Measurements from ENCODE around the gene ETV3. TPM values are rescaled to one million over a fixed set of nuclear protein-coding genes. Genes with fewer than 3 reads are reported as not detected.
"Not testable (repeated sequence)": the region's sequence is repeated elsewhere in the genome, so short reads cannot be mapped to it uniquely, and the experiment has no call there.

The ETV3 gene
- 6.7 TPM for polyA plus RNA-seq (2013, experiment 1 of 2)
- polyA plus RNA-seq (2013, experiment 2 of 2), result 6.9 TPM

DNA sequence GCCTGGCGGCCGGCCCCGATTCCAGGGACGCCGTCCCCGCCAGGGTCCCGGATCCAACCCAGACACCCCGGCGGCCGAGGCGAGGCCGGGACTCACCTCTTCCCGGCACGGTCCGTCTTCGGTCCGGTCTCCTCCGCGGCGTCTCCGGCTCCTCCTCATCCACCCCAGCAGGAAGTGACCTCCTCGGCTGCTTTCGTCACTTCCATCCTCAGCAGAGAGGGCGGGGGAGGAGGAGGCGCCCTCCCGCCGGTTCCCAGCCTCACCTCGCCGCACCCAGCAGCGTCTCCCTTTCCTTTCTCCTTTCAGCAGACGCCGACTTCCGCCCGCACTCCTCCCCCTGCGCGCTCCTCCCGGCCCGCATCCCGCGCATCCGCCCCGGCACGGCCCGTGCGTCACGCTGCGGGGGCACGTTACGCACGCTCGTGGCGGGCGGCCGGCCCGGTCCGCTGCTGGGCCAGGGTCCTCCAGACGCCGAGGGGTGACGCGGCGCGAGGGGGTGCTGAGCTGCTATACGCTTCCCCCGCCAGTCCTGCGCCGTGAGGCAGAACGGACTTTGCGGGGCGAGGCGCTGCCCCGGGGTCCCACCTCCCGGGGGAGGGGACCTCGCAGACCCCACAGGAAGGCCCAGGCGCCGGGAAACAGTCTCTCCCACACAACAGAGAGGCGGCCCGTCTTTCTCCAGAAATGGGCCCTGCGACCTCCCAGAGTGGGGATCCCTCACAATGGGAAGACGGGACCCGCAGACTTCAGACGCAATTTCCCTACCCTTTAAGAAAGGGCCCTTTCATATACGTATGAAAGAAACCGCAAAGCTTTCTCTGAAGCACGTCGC, at the start of gene ETV3:
Gene ETV3 (minus strand): TSS at position 176 of the 832 bp plus-strand sequence. CDS start 2,043 bp downstream, outside the sequence.
- WGBS, 2 donors (ENCODE audit: extremely low coverage in 2 of 2, insufficient read length in 2 of 2, insufficient replicate concordance in 1 of 2), result no CpG with 5 or more reads among the region's 85 CpGs
- H3K79me1 ChIP-seq (ENCODE audit: low read depth, low read length), result peaks cover 2% of the 10 kb centered on the region
- peak within 1 kb of the TSS; percentile 73 for H3K14ac ChIP-seq (ENCODE audit: low read length)

DNA sequence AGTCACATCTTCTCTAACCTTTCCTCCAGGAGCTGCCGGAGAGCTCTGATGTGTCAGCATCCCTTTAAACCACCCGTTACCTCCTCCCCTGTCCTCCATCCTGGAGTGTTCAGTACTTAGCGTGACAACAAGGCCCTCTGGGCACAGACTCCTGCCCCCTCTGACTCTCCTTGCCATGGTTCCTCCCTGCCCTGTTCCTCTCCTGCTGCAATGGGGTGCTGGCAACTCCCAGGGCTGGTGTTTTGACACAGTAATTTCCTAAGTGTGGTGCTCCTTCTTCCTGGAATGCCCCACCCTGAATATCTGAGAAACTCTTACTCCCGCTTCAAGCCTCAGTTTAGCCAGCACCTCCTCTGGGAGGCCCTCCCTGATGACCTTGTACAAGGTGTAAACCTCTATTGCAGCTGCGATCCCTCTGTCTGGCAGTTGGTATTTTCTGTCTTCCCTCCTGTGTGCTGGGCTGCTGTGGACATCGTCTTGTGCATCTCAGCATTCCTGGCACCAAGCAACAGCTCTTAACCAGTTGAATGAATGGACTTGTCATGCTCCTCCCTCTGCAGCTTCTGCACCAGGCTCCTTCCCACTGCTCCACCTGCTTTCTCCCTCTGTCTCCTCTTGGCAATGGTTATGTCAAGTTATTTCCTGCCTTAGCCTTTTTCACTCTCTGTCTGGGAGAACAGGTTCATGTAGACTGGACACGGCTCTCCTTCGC, 48.2 kb upstream of the ETV3 start:
- no peak overlapping the region for H3K9ac ChIP-seq (ENCODE audit: low read depth, low read length, poor library complexity)
- H4K8ac ChIP-seq (ENCODE audit: low read depth, low read length), result no peak overlapping the region
- no CpG with 5 or more reads among the region's 8 CpGs for WGBS, 2 donors (ENCODE audit: extremely low coverage in 2 of 2, insufficient read length in 2 of 2, insufficient replicate concordance in 1 of 2)
- H2BK5ac ChIP-seq (ENCODE audit: low read length), result no peak overlapping the region
- no peak overlapping the region for H2BK120ac ChIP-seq (ENCODE audit: low read depth, low read length)
- H3K4me2 ChIP-seq (ENCODE audit: insufficient read depth, low read length, poor library complexity, severe bottlenecking), result no peak overlapping the region
- H2BK12ac ChIP-seq (ENCODE audit: low read length), result no peak overlapping the region
- H3K4ac ChIP-seq (ENCODE audit: low read length), result no peak overlapping the region
- peaks cover 3 to 10% of the 10 kb centered on the region in 2 donors for H3K4me1 ChIP-seq (ENCODE audit: control insufficient read depth in 2 of 2, insufficient read depth in 1 of 2, low read depth in 1 of 2, low read length in 2 of 2)
- peaks cover 0 to 17% (median 0%) of the 10 kb centered on the region in 3 experiments for H3K27me3 ChIP-seq (ENCODE audit: control insufficient read depth in 3 of 3, insufficient read depth in 3 of 3, low read depth in 1 of 3, low read length in 3 of 3)
- H3K36me3 ChIP-seq (replicated peaks in 1 of 2; ENCODE audit: control insufficient read depth in 2 of 2, insufficient read depth in 2 of 2, low read length in 2 of 2), result no peaks in the 10 kb centered on the region
- H3K9me3 ChIP-seq (replicated peaks in 1 of 2; ENCODE audit: control insufficient read depth in 2 of 2, insufficient read depth in 1 of 2, low read depth in 1 of 2, low read length in 2 of 2), result no peaks in the 10 kb centered on the region
- no peak overlapping the region for H3K4me3 ChIP-seq (ENCODE audit: low read length in 2 of 2)
- no peak overlapping the region for H2BK15ac ChIP-seq (ENCODE audit: low read length)
- no peak overlapping the region for H3K14ac ChIP-seq (ENCODE audit: low read length)
- H3K79me1 ChIP-seq (ENCODE audit: low read depth, low read length), result no peaks in the 10 kb centered on the region
- H2AFZ ChIP-seq (ENCODE audit: low read length), result no peak overlapping the region
- H3K23ac ChIP-seq (ENCODE audit: low read depth, low read length, poor library complexity), result peak overlapping the region; percentile 18
- DNase-seq (ENCODE audit: low spot score), result no peak
- no peak overlapping the region for H3K18ac ChIP-seq (ENCODE audit: low read length)
- no peak overlapping the region for H4K91ac ChIP-seq (ENCODE audit: low read depth, low read length, poor library complexity)
- no peak overlapping the region for H2AK5ac ChIP-seq (ENCODE audit: low read depth, low read length)
- H3K27ac ChIP-seq (replicated peaks; ENCODE audit: low read length), result no peak overlapping the region

More for the DNA sequence above, at the start of gene ETV3:
- Histone ChIP-seq H2BK120ac (ENCODE audit: low read depth, low read length) (peak within 1 kb of the TSS; percentile 49), H3K9ac (ENCODE audit: low read depth, low read length, poor library complexity) (peak within 1 kb of the TSS; percentile 98), H3K23ac (ENCODE audit: low read depth, low read length, poor library complexity) (peak within 1 kb of the TSS; percentile 93), H2BK5ac (ENCODE audit: low read length) (peak within 1 kb of the TSS; percentile 67), H3K27ac (replicated peaks; ENCODE audit: low read length) (peak within 1 kb of the TSS; percentile 97), H3K18ac (ENCODE audit: low read length) (peak within 1 kb of the TSS; percentile 99), H3K4me1 (ENCODE audit: control insufficient read depth in 2 of 2, insufficient read depth in 1 of 2, low read depth in 1 of 2, low read length in 2 of 2) (peaks cover 4 to 8% of the 10 kb centered on the region in 2 donors), H3K9me3 (replicated peaks in 1 of 2; ENCODE audit: control insufficient read depth in 2 of 2, insufficient read depth in 1 of 2, low read depth in 1 of 2, low read length in 2 of 2) (no peaks in the 10 kb centered on the region), H3K4me3 (ENCODE audit: low read length in 2 of 2) (peak within 1 kb of the TSS; percentile 83 to 92), H3K27me3 (ENCODE audit: control insufficient read depth in 3 of 3, insufficient read depth in 3 of 3, low read depth in 1 of 3, low read length in 3 of 3) (peaks cover 0 to 18% (median 0%) of the 10 kb centered on the region in 3 experiments), H3K4me2 (ENCODE audit: insufficient read depth, low read length, poor library complexity, severe bottlenecking) (peak within 1 kb of the TSS; percentile 87), H3K36me3 (replicated peaks in 1 of 2; ENCODE audit: control insufficient read depth in 2 of 2, insufficient read depth in 2 of 2, low read length in 2 of 2) (peaks cover 18 to 28% of the 10 kb centered on the region in 2 donors), H2AFZ (ENCODE audit: low read length) (peak within 1 kb of the TSS; percentile 96), H4K8ac (ENCODE audit: low read depth, low read length) (no peak within 1 kb of the TSS), H2BK15ac (ENCODE audit: low read length) (peak within 1 kb of the TSS; percentile 43), H2BK12ac (ENCODE audit: low read length) (no peak within 1 kb of the TSS), H2AK5ac (ENCODE audit: low read depth, low read length) (peak within 1 kb of the TSS; percentile 81), H4K91ac (ENCODE audit: low read depth, low read length, poor library complexity) (peak within 1 kb of the TSS; percentile 73), H3K4ac (ENCODE audit: low read length) (peak within 1 kb of the TSS; percentile 60)
- DNase-seq (ENCODE audit: low spot score), result peak; percentile 83

DNA sequence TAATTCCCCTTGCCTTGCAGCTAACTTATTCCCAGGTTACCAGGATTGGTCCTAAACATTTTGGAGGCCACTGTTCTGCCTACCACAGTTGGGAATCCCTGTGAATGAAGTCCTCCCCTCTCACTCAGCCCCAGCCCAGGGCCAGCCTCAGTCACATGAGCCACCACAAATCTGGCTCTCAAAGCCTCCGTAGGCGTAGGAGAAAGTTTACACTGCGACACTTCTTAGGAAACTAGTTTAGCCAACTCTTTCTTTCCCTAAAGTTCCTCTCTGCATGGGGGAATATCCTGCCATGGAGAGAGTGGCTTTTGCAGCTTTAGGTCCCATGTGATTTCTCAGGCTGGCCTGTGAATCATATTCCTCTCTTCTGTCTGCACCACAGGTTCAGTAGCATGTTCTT, 45.7 kb upstream of the ETV3 start:
- Histone ChIP-seq H3K4me1 (ENCODE audit: control insufficient read depth in 2 of 2, insufficient read depth in 1 of 2, low read depth in 1 of 2, low read length in 2 of 2) (peaks cover 4 to 5% of the 10 kb centered on the region in 2 donors), H2BK5ac (ENCODE audit: low read length) (no peak overlapping the region), H3K9ac (ENCODE audit: low read depth, low read length, poor library complexity) (no peak overlapping the region), H4K91ac (ENCODE audit: low read depth, low read length, poor library complexity) (no peak overlapping the region), H3K27me3 (ENCODE audit: control insufficient read depth in 3 of 3, insufficient read depth in 3 of 3, low read depth in 1 of 3, low read length in 3 of 3) (peaks cover 0 to 12% (median 0%) of the 10 kb centered on the region in 3 experiments), H2AK5ac (ENCODE audit: low read depth, low read length) (no peak overlapping the region), H3K36me3 (replicated peaks in 1 of 2; ENCODE audit: control insufficient read depth in 2 of 2, insufficient read depth in 2 of 2, low read length in 2 of 2) (no peaks in the 10 kb centered on the region), H3K23ac (ENCODE audit: low read depth, low read length, poor library complexity) (no peak overlapping the region), H2BK12ac (ENCODE audit: low read length) (no peak overlapping the region), H3K79me1 (ENCODE audit: low read depth, low read length) (no peaks in the 10 kb centered on the region), H2BK120ac (ENCODE audit: low read depth, low read length) (no peak overlapping the region), H4K8ac (ENCODE audit: low read depth, low read length) (no peak overlapping the region), H2BK15ac (ENCODE audit: low read length) (no peak overlapping the region), H3K14ac (ENCODE audit: low read length) (no peak overlapping the region), H3K9me3 (replicated peaks in 1 of 2; ENCODE audit: control insufficient read depth in 2 of 2, insufficient read depth in 1 of 2, low read depth in 1 of 2, low read length in 2 of 2) (no peaks in the 10 kb centered on the region), H2AFZ (ENCODE audit: low read length) (peak overlapping the region; percentile 7), H3K4me2 (ENCODE audit: insufficient read depth, low read length, poor library complexity, severe bottlenecking) (no peak overlapping the region), H3K4me3 (ENCODE audit: low read length in 2 of 2) (no peak overlapping the region), H3K4ac (ENCODE audit: low read length) (no peak overlapping the region), H3K27ac (replicated peaks; ENCODE audit: low read length) (no peak overlapping the region), H3K18ac (ENCODE audit: low read length) (no peak overlapping the region)
- no CpG with 5 or more reads among the region's 3 CpGs for WGBS, 2 donors (ENCODE audit: extremely low coverage in 2 of 2, insufficient read length in 2 of 2, insufficient replicate concordance in 1 of 2)
- no peak for DNase-seq (ENCODE audit: low spot score)

DNA sequence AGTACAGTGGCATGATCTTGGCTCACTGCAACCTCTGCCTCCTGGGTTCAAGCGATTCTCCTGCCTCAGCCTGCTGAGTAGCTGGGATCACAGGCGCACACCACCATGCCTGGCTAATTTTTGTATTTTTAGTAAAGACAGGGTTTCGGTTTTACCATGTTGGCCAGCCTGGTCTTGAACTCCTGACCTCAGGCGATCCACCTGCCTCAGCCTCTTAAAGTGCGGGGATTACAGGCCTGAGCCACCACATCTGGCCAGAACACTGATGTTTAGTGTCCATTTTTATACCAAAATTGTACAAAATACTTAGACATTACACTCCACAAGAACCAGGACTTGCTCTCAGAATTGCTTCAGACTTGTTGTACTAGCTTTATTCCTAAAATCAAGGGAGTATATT, 44.2 kb upstream of the ETV3 start:
- not testable (repeated sequence) for H2BK15ac ChIP-seq (ENCODE audit: low read length); H3K9ac ChIP-seq (ENCODE audit: low read depth, low read length, poor library complexity); H4K91ac ChIP-seq (ENCODE audit: low read depth, low read length, poor library complexity); H3K4me3 ChIP-seq (ENCODE audit: low read length in 2 of 2); H3K79me1 ChIP-seq (ENCODE audit: low read depth, low read length); H3K18ac ChIP-seq (ENCODE audit: low read length); H3K9me3 ChIP-seq (replicated peaks in 1 of 2; ENCODE audit: control insufficient read depth in 2 of 2, insufficient read depth in 1 of 2, low read depth in 1 of 2, low read length in 2 of 2); H4K8ac ChIP-seq (ENCODE audit: low read depth, low read length); H3K14ac ChIP-seq (ENCODE audit: low read length); H2BK12ac ChIP-seq (ENCODE audit: low read length); H3K36me3 ChIP-seq (replicated peaks in 1 of 2; ENCODE audit: control insufficient read depth in 2 of 2, insufficient read depth in 2 of 2, low read length in 2 of 2); H2BK120ac ChIP-seq (ENCODE audit: low read depth, low read length); H3K23ac ChIP-seq (ENCODE audit: low read depth, low read length, poor library complexity); DNase-seq (ENCODE audit: low spot score); H2BK5ac ChIP-seq (ENCODE audit: low read length); H3K27ac ChIP-seq (replicated peaks; ENCODE audit: low read length); H3K4ac ChIP-seq (ENCODE audit: low read length); H3K4me2 ChIP-seq (ENCODE audit: insufficient read depth, low read length, poor library complexity, severe bottlenecking); H2AK5ac ChIP-seq (ENCODE audit: low read depth, low read length); H2AFZ ChIP-seq (ENCODE audit: low read length); H3K4me1 ChIP-seq (ENCODE audit: control insufficient read depth in 2 of 2, insufficient read depth in 1 of 2, low read depth in 1 of 2, low read length in 2 of 2)
- peaks cover 0 to 12% (median 0%) of the 10 kb centered on the region in 3 experiments for H3K27me3 ChIP-seq (ENCODE audit: control insufficient read depth in 3 of 3, insufficient read depth in 3 of 3, low read depth in 1 of 3, low read length in 3 of 3)
- no CpG with 5 or more reads among the region's 5 CpGs for WGBS, 2 donors (ENCODE audit: extremely low coverage in 2 of 2, insufficient read length in 2 of 2, insufficient replicate concordance in 1 of 2)
